ENCODE results near the gene GAL3ST2. TPM values are rescaled to one million over a fixed set of nuclear protein-coding genes. Genes with fewer than 3 reads are reported as not detected.

GAL3ST2 gene
- total and polyA plus RNA-seq, 2 of the 8 experiments (the other 6 are each of a cell fraction or from before 2014, with no cell fraction given): not detected

DNA sequence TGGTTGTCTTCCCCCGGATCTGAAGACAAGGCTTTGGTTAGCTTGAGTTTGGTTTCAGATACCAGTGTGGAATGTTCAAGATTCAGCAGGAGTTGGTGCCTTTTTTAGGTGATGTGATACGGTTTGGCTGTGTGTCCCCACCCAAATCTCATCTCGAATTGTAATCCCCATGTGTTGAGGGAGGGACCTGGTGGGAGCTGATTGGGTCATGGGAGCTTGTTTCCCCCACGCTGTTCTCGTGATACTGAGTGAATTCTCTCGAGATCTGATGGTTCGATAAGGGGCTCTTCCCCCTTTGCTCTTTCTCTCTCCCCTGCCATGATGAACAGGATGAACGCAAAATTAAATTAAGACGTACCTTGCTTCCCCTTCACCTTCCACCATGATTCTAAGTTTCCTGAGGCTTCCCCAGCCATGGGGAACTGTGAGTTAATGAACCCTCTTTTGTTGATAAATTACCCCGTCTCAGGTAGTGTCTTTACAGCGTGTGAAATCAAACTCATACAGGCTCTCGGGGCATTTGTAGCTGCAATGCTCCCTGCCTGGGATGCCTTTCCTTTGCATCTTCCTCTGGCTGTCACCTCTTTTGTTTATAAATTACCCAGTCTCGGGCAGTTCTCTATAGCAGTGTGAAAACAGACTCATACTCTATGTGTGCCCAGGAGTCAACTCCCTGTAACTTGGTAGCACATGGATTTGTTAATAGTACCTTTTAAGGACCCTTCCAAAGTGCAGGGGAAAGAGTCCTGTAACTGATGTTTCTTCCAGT lies 60.8 kb downstream of the GAL3ST2 start:
- H3K27ac ChIP-seq (ENCODE audit: low read depth, low read length): no peak overlapping the region
- no peak overlapping the region for H3K4ac ChIP-seq (replicated peaks; ENCODE audit: insufficient read length, low read depth, low read length)
- H3K18ac ChIP-seq (ENCODE audit: extremely low read depth, low read length): no peak overlapping the region
- H2AK5ac ChIP-seq (ENCODE audit: low read depth, low read length): no peak overlapping the region
- H2AFZ ChIP-seq (ENCODE audit: low read length): no peak overlapping the region
- FAIRE-seq: no peak
- H3K36me3 ChIP-seq (ENCODE audit: control insufficient read depth in 2 of 4, insufficient read depth in 4 of 4, low read length in 3 of 4): no peaks in the 10 kb centered on the region
- no peaks in the 10 kb centered on the region for H3K27me3 ChIP-seq (replicated peaks in 1 of 4; ENCODE audit: control insufficient read depth in 3 of 4, extremely low read depth in 1 of 4, insufficient read depth in 3 of 4, low read length in 3 of 4)
- H3K79me1 ChIP-seq (ENCODE audit: low read depth, low read length): no peaks in the 10 kb centered on the region
- H2BK120ac ChIP-seq (replicated peaks; ENCODE audit: low read depth, low read length): no peak overlapping the region
- no peaks in the 10 kb centered on the region for H3K9me3 ChIP-seq (ENCODE audit: insufficient read depth in 2 of 2, low read depth in 1 of 2, low read length in 1 of 2)
- no peaks in the 10 kb centered on the region for H3K23me2 ChIP-seq (ENCODE audit: low read depth, low read length)
- no peak overlapping the region for H4K5ac ChIP-seq (ENCODE audit: insufficient read length, low read depth, low read length)
- no peak overlapping the region for H3K23ac ChIP-seq (ENCODE audit: insufficient read length)
- H3K56ac ChIP-seq (replicated peaks; ENCODE audit: insufficient read length, low read depth, low read length): no peak overlapping the region
- no peak overlapping the region for H4K91ac ChIP-seq (replicated peaks; ENCODE audit: insufficient read length, low read length)
- POLR2A ChIA-PET (ENCODE audit: partially characterized antibody): interaction anchor here (0.8 kb wide), 1 partner anchor 135 kb away, joined by 4 read pairs; the partner anchor contains the start of gene ING5
- no peak overlapping the region for H4K8ac ChIP-seq (ENCODE audit: extremely low read depth, insufficient read depth, low read length)
- H3K4me1 ChIP-seq (replicated peaks in 1 of 4; ENCODE audit: control insufficient read depth in 3 of 4, insufficient read depth in 4 of 4, low read length in 3 of 4): no peaks in the 10 kb centered on the region; a peak in 1 of 7 replicates
- DNase-seq (ENCODE audit: low read depth in 1 of 2, low spot score in 2 of 2): no peak
- no peak overlapping the region for H3K14ac ChIP-seq (ENCODE audit: insufficient read length)
- no peaks in the 10 kb centered on the region for H3K79me2 ChIP-seq (ENCODE audit: control insufficient read depth in 1 of 2, insufficient read depth in 2 of 2, low read length in 2 of 2)
- CTCF ChIA-PET (ENCODE audit: partially characterized antibody): interaction anchor here (0.8 to 2.4 kb wide), 6 partner anchors 11 to 137 kb away, joined by 4 to 9 read pairs (median 4); no protein-coding TSS in a partner anchor
- no peak overlapping the region for H2BK15ac ChIP-seq (ENCODE audit: low read length)
- H3K4me3 ChIP-seq (ENCODE audit: extremely low read depth in 1 of 4, insufficient read depth in 2 of 4, low read depth in 3 of 4, low read length in 4 of 4): no peak overlapping the region
- H2BK12ac ChIP-seq (ENCODE audit: low read depth, low read length): no peak overlapping the region
- no peak overlapping the region for H2BK5ac ChIP-seq (ENCODE audit: low read depth, low read length)
- no peak overlapping the region for H3K9ac ChIP-seq (replicated peaks in 1 of 4; ENCODE audit: extremely low read depth in 1 of 4, low read depth in 3 of 4, low read length in 3 of 4)
- no peak overlapping the region for H3K4me2 ChIP-seq (ENCODE audit: insufficient read depth in 1 of 2, low read depth in 2 of 2, low read length in 2 of 2)
- WGBS, 2 experiments (ENCODE audit: extremely low coverage in 1 of 2, insufficient coverage in 1 of 2, insufficient read length in 1 of 2, insufficient replicate concordance in 2 of 2, low coverage in 1 of 2, low lambda C conversion rate in 2 of 2, missing lambda C conversion rate in 1 of 2): 81% methylated on average over 13 of the region's 13 CpGs; no CpG with 5 or more reads in 1 of the 2 experiments
- no peaks in the 10 kb centered on the region for H4K20me1 ChIP-seq (replicated peaks in 1 of 2; ENCODE audit: control insufficient read depth in 1 of 2, insufficient read depth in 2 of 2, low read length in 2 of 2)
- H2BK20ac ChIP-seq (ENCODE audit: low read length): no peak overlapping the region
- no peak for TF ChIP-seq GTF2F1 (IDR thresholded peaks at IDR 0.05; ENCODE audit: borderline replicate concordance, low read depth, low read length)
- TF ChIP-seq BCL11A (IDR thresholded peaks at IDR 0.05; ENCODE audit: low read depth in 2 of 2, low read length in 2 of 2): no peak
- no peak for TF ChIP-seq SP2 (IDR thresholded peaks at IDR 0.05; ENCODE audit: low read length)
- TF ChIP-seq, protein P1, sequence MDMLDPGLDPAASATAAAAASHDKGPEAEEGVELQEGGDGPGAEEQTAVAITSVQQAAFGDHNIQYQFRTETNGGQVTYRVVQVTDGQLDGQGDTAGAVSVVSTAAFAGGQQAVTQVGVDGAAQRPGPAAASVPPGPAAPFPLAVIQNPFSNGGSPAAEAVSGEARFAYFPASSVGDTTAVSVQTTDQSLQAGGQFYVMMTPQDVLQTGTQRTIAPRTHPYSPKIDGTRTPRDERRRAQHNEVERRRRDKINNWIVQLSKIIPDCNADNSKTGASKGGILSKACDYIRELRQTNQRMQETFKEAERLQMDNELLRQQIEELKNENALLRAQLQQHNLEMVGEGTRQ (IDR thresholded peaks at IDR 0.05; ENCODE audit: low read length): no peak
- TF ChIP-seq, protein P2, sequence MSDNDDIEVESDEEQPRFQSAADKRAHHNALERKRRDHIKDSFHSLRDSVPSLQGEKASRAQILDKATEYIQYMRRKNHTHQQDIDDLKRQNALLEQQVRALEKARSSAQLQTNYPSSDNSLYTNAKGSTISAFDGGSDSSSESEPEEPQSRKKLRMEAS (IDR thresholded peaks at IDR 0.05): no peak
- no peak for TF ChIP-seq CHD2 (IDR thresholded peaks at IDR 0.05; ENCODE audit: low read length)
- TF ChIP-seq SP1 (IDR thresholded peaks at IDR 0.05; ENCODE audit: low read depth, low read length): no peak
- TF ChIP-seq CEBPB (IDR thresholded peaks at IDR 0.05; ENCODE audit: low read depth, low read length): no peak
- TF ChIP-seq POU5F1 (IDR thresholded peaks at IDR 0.05; ENCODE audit: low read depth, low read length): no peak
- TF ChIP-seq NANOG (IDR thresholded peaks at IDR 0.05; ENCODE audit: insufficient read depth, low read depth, low read length, poor library complexity, severe bottlenecking): no peak
- TF ChIP-seq CHD1 (IDR thresholded peaks at IDR 0.05; ENCODE audit: low read depth, low read length): no peak
- no peak for TF ChIP-seq EGR1 (IDR thresholded peaks at IDR 0.05; ENCODE audit: borderline replicate concordance, low read depth, low read length)
- no peak for TF ChIP-seq SRF (IDR thresholded peaks at IDR 0.05; ENCODE audit: low read depth, low read length)

All from H1 (cell line).